GM12878 (cell line): ENCODE measurements around the gene UQCRFS1.

Experiments
- ATF7 ChIP-seq: fragments of 450-650 bp; IDR thresholded peaks from 2 replicates; pipeline ENCODE4 v1.6.1; 2016; ENCODE audit warnings: low read depth, mild to moderate bottlenecking
- CREB1 ChIP-seq: IDR thresholded peaks from 2 replicates; pipeline ENCODE4 v1.6.1; 2012; ENCODE audit warnings: low read depth, mild to moderate bottlenecking, inconsistent platforms
- JUND ChIP-seq: IDR thresholded peaks from 2 replicates; pipeline ENCODE4 v1.6.1; 2012; ENCODE audit warnings: low read depth, mild to moderate bottlenecking, low read length, improper control_type of control experiment, moderate library complexity
- NR2C1 ChIP-seq: fragments of 450-650 bp; IDR thresholded peaks from 2 replicates; pipeline ENCODE4 v1.6.1; 2017; ENCODE audit warnings: antibody characterized with exemption, mild to moderate bottlenecking, moderate library complexity
- TF ChIP-seq, protein P1 (sequence below), 3 experiments: IDR thresholded peaks in 2 of 3; conservative IDR thresholded peaks in 1 of 3; 2 replicates each; pipeline ENCODE4 v1.5.1; 2011; ENCODE audit warnings: low read depth in 3 of 3, low read length in 3 of 3, mild to moderate bottlenecking in 3 of 3, control low read depth in 2 of 3, moderate library complexity in 2 of 3, inconsistent platforms in 1 of 3, mixed read lengths in 1 of 3; ENCODE audit not compliant: control insufficient read depth in 2 of 3, insufficient read depth in 1 of 3; ENCODE audit errors: extremely low read depth in 1 of 3

DNA sequence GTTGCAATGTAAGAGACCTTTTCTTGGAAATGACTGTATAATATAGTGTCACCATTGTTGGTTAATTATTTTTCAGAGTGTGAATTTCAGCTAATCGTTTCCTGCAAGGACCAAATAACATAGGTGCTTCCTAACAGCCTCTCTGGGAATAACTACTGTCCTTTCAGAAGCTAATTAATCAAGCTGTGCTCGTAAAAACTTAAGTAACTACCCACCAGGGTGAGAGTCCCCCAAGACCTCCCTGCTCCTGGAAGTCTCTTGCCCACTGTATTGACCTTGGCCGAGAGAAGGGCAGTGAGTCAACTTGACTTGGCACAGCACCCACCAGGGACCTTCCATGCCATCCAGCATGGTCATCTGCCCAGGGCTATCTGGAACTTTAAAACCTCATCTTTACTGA lies 50.3 kb downstream of the UQCRFS1 start:
- TF ChIP-seq CREB1, result no peak
- TF ChIP-seq NR2C1, result no peak
- TF ChIP-seq ATF7, result no peak
- TF ChIP-seq, protein P1, sequence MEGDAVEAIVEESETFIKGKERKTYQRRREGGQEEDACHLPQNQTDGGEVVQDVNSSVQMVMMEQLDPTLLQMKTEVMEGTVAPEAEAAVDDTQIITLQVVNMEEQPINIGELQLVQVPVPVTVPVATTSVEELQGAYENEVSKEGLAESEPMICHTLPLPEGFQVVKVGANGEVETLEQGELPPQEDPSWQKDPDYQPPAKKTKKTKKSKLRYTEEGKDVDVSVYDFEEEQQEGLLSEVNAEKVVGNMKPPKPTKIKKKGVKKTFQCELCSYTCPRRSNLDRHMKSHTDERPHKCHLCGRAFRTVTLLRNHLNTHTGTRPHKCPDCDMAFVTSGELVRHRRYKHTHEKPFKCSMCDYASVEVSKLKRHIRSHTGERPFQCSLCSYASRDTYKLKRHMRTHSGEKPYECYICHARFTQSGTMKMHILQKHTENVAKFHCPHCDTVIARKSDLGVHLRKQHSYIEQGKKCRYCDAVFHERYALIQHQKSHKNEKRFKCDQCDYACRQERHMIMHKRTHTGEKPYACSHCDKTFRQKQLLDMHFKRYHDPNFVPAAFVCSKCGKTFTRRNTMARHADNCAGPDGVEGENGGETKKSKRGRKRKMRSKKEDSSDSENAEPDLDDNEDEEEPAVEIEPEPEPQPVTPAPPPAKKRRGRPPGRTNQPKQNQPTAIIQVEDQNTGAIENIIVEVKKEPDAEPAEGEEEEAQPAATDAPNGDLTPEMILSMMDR (IDR thresholded peaks at IDR 0.05 in 2 of 3, conservative IDR thresholded peaks at IDR 0.05 in 1 of 3; ENCODE audit: control insufficient read depth in 2 of 3, extremely low read depth in 1 of 3, insufficient read depth in 1 of 3, low read depth in 3 of 3, low read length in 3 of 3), result no peak
- TF ChIP-seq JUND, result no peak
